Astrocyte (in vitro differentiated cells and primary cell): Measurements from ENCODE around the gene TMEM150A. TPM values are rescaled to one million over a fixed set of nuclear protein-coding genes. Genes with fewer than 3 reads are reported as not detected.

Experiments used
- DNase-seq: peaks from one replicate; pipeline ENCODE4 v3.0.0-alpha.2; 2010; ENCODE audit warnings: low read depth
- FAIRE-seq: peaks from 2 replicates; lab custom pipeline; 2011; peaks lifted over from hg19 to GRCh38; lab: Jason Lieb, UNC
- H2AFZ ChIP-seq: 2 replicates; pipeline ENCODE4 v1.6.0; 2012; ENCODE audit warnings: low read depth, low read length, inconsistent platforms
- H3K27ac ChIP-seq: 2 replicates; pipeline ENCODE4 v1.5.1; 2011; ENCODE audit warnings: low read depth, low read length, inconsistent platforms
- H3K27me3 ChIP-seq: 2 replicates; pipeline ENCODE4 v1.6.0; 2011; ENCODE audit warnings: low read length, inconsistent platforms; ENCODE audit not compliant: insufficient read depth
- H3K36me3 ChIP-seq: 2 replicates; pipeline ENCODE4 v1.5.1; 2011; ENCODE audit warnings: low read length, inconsistent platforms; ENCODE audit not compliant: insufficient read depth
- H3K4me1 ChIP-seq: 2 replicates; pipeline ENCODE4 v1.5.1; 2011; ENCODE audit warnings: low read length, inconsistent platforms; ENCODE audit not compliant: insufficient read depth
- H3K4me2 ChIP-seq: 2 replicates; pipeline ENCODE4 v1.6.0; 2012; ENCODE audit warnings: low read length, inconsistent platforms
- H3K4me3 ChIP-seq: 2 replicates; pipeline ENCODE4 v1.5.1; 2011; ENCODE audit warnings: low read depth, mild to moderate bottlenecking, low read length, inconsistent platforms; ENCODE audit not compliant: insufficient read depth
- H3K79me2 ChIP-seq: 2 replicates; pipeline ENCODE4 v1.6.0; 2012; ENCODE audit warnings: mild to moderate bottlenecking, low read length, inconsistent platforms; ENCODE audit not compliant: insufficient read depth
- H3K9ac ChIP-seq: 2 replicates; pipeline ENCODE4 v1.6.0; 2012; ENCODE audit warnings: mild to moderate bottlenecking, low read length, inconsistent platforms
- H3K9me3 ChIP-seq: 2 replicates; pipeline ENCODE4 v1.5.1; 2012; ENCODE audit warnings: low read depth, mild to moderate bottlenecking, low read length, inconsistent platforms; ENCODE audit not compliant: insufficient read depth
- H4K20me1 ChIP-seq: 2 replicates; pipeline ENCODE4 v1.6.0; 2012; ENCODE audit warnings: low read length, inconsistent platforms; ENCODE audit not compliant: insufficient read depth
- H3K27ac Mint-ChIP-seq: one replicate; pipeline ENCODE4 v1.8.0; 2021; ENCODE audit warnings: mild to moderate bottlenecking, mixed read lengths; ENCODE audit not compliant: unreplicated experiment
- H3K27me3 Mint-ChIP-seq: one replicate; pipeline ENCODE4 v1.8.0; 2021; ENCODE audit warnings: low read depth, mixed read lengths; ENCODE audit not compliant: unreplicated experiment
- H3K36me3 Mint-ChIP-seq: one replicate; pipeline ENCODE4 v1.8.0; 2021; ENCODE audit warnings: low read depth, mixed read lengths; ENCODE audit not compliant: unreplicated experiment
- H3K4me1 Mint-ChIP-seq: one replicate; pipeline ENCODE4 v1.8.0; 2021; ENCODE audit warnings: low read depth, mixed read lengths; ENCODE audit not compliant: unreplicated experiment
- H3K4me3 Mint-ChIP-seq: one replicate; pipeline ENCODE4 v1.8.0; 2021; ENCODE audit warnings: mild to moderate bottlenecking, moderate library complexity, mixed read lengths; ENCODE audit not compliant: unreplicated experiment
- H3K9me3 Mint-ChIP-seq: one replicate; pipeline ENCODE4 v1.8.0; 2021; ENCODE audit warnings: mild to moderate bottlenecking, mixed read lengths; ENCODE audit not compliant: unreplicated experiment
- CTCF ChIP-seq: IDR thresholded peaks from 2 replicates; pipeline ENCODE4 v1.5.1; 2011; ENCODE audit warnings: low read depth, mild to moderate bottlenecking, inconsistent platforms, low read length, moderate library complexity; ENCODE audit not compliant: insufficient read depth
- EZH2 ChIP-seq: IDR thresholded peaks from 2 replicates; pipeline ENCODE4 v1.6.1; 2012; ENCODE audit warnings: mild to moderate bottlenecking, low read length, inconsistent platforms; ENCODE audit not compliant: insufficient read depth
- total RNA-seq: library from RNA; stranded (reverse); gene quantifications from 2 replicates; pipeline ENCODE4 v1.2.1, GENCODE V29; 2021

TMEM150A gene
- total RNA-seq, 1 donor from 2014 or later: 20.4 TPM

GRCh38 chr2:85584354-85584856 is 18.1 kb downstream of the TMEM150A start, which contains the start of gene VAMP5:
Gene VAMP5, plus strand, starts transcription at chr2:85584431. Its CDS starts 60 bp downstream, at chr2:85584491.
- H3K9ac ChIP-seq: peak within 1 kb of the TSS; percentile 75

GRCh38 chr2:85583667-85584353 is 18.7 kb downstream of the TMEM150A start:
- Histone ChIP-seq H3K9ac (peak overlapping the region; percentile 75), H3K4me3 (peak overlapping the region; percentile 55), H3K4me1 (peaks cover 21% of the 10 kb centered on the region), H2AFZ (peak overlapping the region; percentile 69), H3K79me2 (peaks cover 2% of the 10 kb centered on the region), H3K36me3 (no peaks in the 10 kb centered on the region), H3K27ac (no peak overlapping the region), H4K20me1 (no peaks in the 10 kb centered on the region), H3K4me2 (peak overlapping the region; percentile 92), H3K9me3 (no peaks in the 10 kb centered on the region), H3K27me3 (no peaks in the 10 kb centered on the region)
- H3K36me3 Mint-ChIP-seq: peaks cover 7% of the 10 kb centered on the region
- H3K4me1 Mint-ChIP-seq: peaks cover 37% of the 10 kb centered on the region
- H3K9me3 Mint-ChIP-seq: no peaks in the 10 kb centered on the region
- TF ChIP-seq EZH2 (no peak), CTCF (no peak)
- FAIRE-seq: no peak
- no peak overlapping the region for H3K4me3 Mint-ChIP-seq
- H3K27me3 Mint-ChIP-seq: peaks cover 7% of the 10 kb centered on the region
- no peak for DNase-seq
- H3K27ac Mint-ChIP-seq: no peak overlapping the region

More at GRCh38 chr2:85584354-85584856, 18.1 kb downstream of the TMEM150A start, which contains the start of gene VAMP5:
- H3K36me3 Mint-ChIP-seq: peaks cover 7% of the 10 kb centered on the region
- no peak for FAIRE-seq
- H3K4me3 Mint-ChIP-seq: peak within 1 kb of the TSS; percentile 55
- Histone ChIP-seq H3K36me3 (no peaks in the 10 kb centered on the region), H4K20me1 (no peaks in the 10 kb centered on the region), H3K27ac (peak within 1 kb of the TSS; percentile 64), H3K27me3 (no peaks in the 10 kb centered on the region), H3K9me3 (no peaks in the 10 kb centered on the region), H3K4me3 (peak within 1 kb of the TSS; percentile 55), H2AFZ (peak within 1 kb of the TSS; percentile 82), H3K79me2 (peaks cover 2% of the 10 kb centered on the region), H3K4me2 (peak within 1 kb of the TSS; percentile 92), H3K4me1 (peaks cover 20% of the 10 kb centered on the region)
- TF ChIP-seq EZH2 (no peak), CTCF (no peak)
- H3K9me3 Mint-ChIP-seq: no peaks in the 10 kb centered on the region
- H3K27me3 Mint-ChIP-seq: peaks cover 7% of the 10 kb centered on the region
- peak within 1 kb of the TSS; percentile 21 for H3K27ac Mint-ChIP-seq
- no peak for DNase-seq
- H3K4me1 Mint-ChIP-seq: peaks cover 33% of the 10 kb centered on the region

GRCh38 chr2:85582492-85582891 is 20.0 kb downstream of the TMEM150A start:
- no peak overlapping the region for H3K4me3 ChIP-seq
- H3K4me2 ChIP-seq: no peak overlapping the region
- H3K4me1 ChIP-seq: peaks cover 21% of the 10 kb centered on the region
- H3K27ac ChIP-seq: no peak overlapping the region
- no peaks in the 10 kb centered on the region for H3K36me3 ChIP-seq
- TF ChIP-seq EZH2 (no peak), CTCF (no peak)
- H3K27ac Mint-ChIP-seq: no peak overlapping the region
- peaks cover 7% of the 10 kb centered on the region for H3K27me3 Mint-ChIP-seq
- H3K9me3 Mint-ChIP-seq: no peaks in the 10 kb centered on the region
- no peak overlapping the region for H3K9ac ChIP-seq
- DNase-seq (no peak), FAIRE-seq (no peak)
- no peaks in the 10 kb centered on the region for H3K27me3 ChIP-seq
- H3K4me3 Mint-ChIP-seq: no peak overlapping the region
- peaks cover 2% of the 10 kb centered on the region for H3K79me2 ChIP-seq
- H3K4me1 Mint-ChIP-seq: peaks cover 38% of the 10 kb centered on the region
- H2AFZ ChIP-seq: no peak overlapping the region
- no peaks in the 10 kb centered on the region for H3K9me3 ChIP-seq
- H3K36me3 Mint-ChIP-seq: peaks cover 6% of the 10 kb centered on the region
- H4K20me1 ChIP-seq: no peaks in the 10 kb centered on the region
